Left colon (tissue), 2 donors: ENCODE measurements around the gene TMEM229B. TPM values are rescaled to one million over a fixed set of nuclear protein-coding genes. Genes with fewer than 3 reads are reported as not detected.
A peak's percentile ranks its signal among the peaks of the same experiment; 100 is the strongest.

Source experiments
- ATAC-seq: fragments of 200-7000 bp; cut with Tn5 transposase; one replicate; pipeline ENCODE4 v1.9.1; 2020; ENCODE audit warnings: mild to moderate bottlenecking, moderate library complexity
- DNase-seq, 2 donors: peaks; one replicate each; pipeline ENCODE4 v3.0.0-alpha.2; 2020
- intact Hi-C, 2 donors: fragments of 100-400 bp; cut with DNase I in 1 of 2; cut with micrococcal nuclease in 1 of 2; formaldehyde crosslinking; loops; one replicate each; pipeline versions ENCODE4 v1.11.2 to v1.14.0; 2022; cut with DNase I, micrococcal nuclease
- microRNA-seq, 2 donors: library from miRNA; unstranded; fragments of <30 nt; microRNA quantifications; one replicate each; pipeline versions ENCODE4 v1.1.0 to v1.2.0, GENCODE V29; 2020
- total RNA-seq, 2 donors: library from RNA; stranded (reverse); fragmentation: NEBNext Ultra II Directional; extraction: Animal tissue kit (Norgen Biotek cat#: 25700); gene quantifications; one replicate each; pipeline ENCODE4 v1.2.1, GENCODE V29; 2021
- donor health status: DM: no; HTN: no; CAD: no.
- donor health status: DM: yes; HTN: yes; CAD: no.

Gene TMEM229B
- total RNA-seq, 2 donors from 2014 or later, result 5.0 to 10.3 TPM

- intact Hi-C loops, result no loop called here
- DNase-seq (peak; percentile 44 to 49), ATAC-seq (peak; percentile 84)
These were observed 48.0 kb downstream of the TMEM229B start for GRCh38 chr14:67440513-67440912.

- DNase-seq, result no peak
- intact Hi-C loops, result no loop called here
- no peak for ATAC-seq
These were observed 49.6 kb downstream of the TMEM229B start for GRCh38 chr14:67438969-67439368.

- intact Hi-C loops, result no loop called here
- DNase-seq (peak in 1 of 2 donors; percentile 25), ATAC-seq (peak; percentile 19)
These were observed 52.3 kb downstream of the TMEM229B start for GRCh38 chr14:67436006-67436866.

DNA sequence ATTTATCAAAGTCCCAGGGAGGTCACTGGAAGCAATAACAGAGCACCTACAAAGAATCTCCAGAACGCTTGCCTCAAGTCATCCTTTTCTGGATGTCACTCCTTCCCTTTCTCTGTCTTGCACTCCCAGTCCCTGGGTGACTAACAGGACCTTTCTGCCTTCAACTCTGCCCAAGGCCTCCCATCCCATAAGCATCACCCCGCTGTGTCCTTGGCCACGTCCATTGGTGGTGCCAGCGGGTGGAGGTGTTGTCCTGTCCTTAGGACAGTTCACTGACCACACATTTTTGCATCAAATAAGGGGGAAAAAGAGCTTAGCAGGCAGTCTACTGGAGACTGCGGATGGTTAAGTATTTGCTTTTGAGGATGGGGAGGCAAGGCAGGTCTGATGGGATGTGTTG is 52.9 kb downstream of the TMEM229B start:
- no peak for DNase-seq
- intact Hi-C loops, result no loop called here
- no peak for ATAC-seq

- DNase-seq, result no peak
These were observed 56.4 kb downstream of the TMEM229B start for GRCh38 chr14:67432050-67432564.

DNA sequence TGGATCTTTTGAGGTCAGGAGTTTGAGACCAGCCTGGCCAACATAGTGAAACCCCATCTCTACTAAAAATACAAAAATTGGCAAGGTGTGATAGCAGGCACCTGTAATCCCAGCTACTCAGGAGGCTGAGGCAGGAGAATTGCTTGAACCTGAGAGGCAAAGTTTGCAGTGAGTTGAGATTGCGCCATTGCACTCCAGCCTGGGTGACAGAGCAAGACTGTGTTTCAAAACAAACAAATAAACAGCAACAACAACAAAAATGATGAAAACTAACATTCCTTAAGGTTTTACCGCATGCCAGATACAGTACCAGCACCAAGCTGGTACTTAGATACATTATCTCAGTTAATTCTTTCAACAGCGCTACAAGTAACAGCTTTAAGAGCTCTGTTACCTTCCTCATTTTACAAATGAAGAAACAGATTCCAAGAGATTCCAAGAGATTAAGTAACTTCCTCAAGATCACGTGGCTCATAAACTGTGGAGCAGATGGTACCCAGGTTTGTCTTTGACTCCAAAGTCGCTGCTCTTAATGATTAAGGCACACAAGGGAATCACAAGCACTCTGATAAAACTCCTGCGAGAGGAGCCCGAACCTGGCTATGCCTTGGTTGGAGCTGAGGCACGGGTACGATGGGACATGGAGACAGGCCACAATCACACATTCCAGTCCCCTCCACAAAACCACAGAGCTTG is 58.9 kb downstream of the TMEM229B start:
- DNase-seq (no peak), ATAC-seq (no peak)
- intact Hi-C loops, result loop anchor here in 1 of 2 donors (2.0 kb wide), 1 partner anchor 139 kb away; no protein-coding TSS in a partner anchor

More at GRCh38 chr14:67432050-67432564, 56.4 kb downstream of the TMEM229B start:
- ATAC-seq, result no peak
- intact Hi-C loops, result no loop called here

- DNase-seq (peak; percentile 41 to 42), ATAC-seq (peak; percentile 82)
- intact Hi-C loops, result no loop called here
These were observed 60.0 kb downstream of the TMEM229B start for GRCh38 chr14:67428501-67429031.

DNA sequence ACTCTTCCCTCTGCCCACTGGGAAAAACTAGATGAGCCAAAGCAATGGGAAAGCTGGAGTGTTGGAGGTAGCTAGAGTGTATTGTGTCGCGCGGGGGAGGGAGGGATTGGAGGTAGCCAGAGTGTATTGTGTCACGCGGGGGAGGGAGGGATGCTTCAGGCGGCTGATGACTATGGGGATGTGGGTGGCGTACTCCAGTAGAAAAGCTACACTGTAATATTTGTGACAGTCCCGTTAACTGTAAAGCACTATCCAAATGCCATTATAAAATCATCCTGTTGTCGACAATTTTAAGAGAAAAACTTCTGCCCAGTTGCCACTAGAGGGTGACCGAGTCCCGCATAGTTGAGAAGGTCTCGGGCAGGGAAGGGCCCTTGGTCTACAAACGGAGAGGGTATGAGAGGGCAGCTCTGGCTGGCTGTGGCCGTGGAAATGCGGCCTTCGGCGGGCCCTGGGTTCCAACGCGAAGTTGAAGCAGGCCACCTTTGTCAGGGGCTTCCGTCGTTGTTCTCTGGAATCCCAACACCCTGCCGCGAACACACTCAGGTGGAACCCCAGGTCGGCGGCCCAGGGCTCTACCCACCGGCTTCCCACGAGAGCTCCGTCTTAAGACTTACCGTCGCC is 61.4 kb downstream of the TMEM229B start:
- intact Hi-C loops, result no loop called here
- ATAC-seq, result peak; percentile 84
- peak; percentile 72 to 76 for DNase-seq

- DNase-seq (no peak), ATAC-seq (no peak)
- intact Hi-C loops, result no loop called here
These were observed 62.4 kb downstream of the TMEM229B start for GRCh38 chr14:67426161-67426560.

DNA sequence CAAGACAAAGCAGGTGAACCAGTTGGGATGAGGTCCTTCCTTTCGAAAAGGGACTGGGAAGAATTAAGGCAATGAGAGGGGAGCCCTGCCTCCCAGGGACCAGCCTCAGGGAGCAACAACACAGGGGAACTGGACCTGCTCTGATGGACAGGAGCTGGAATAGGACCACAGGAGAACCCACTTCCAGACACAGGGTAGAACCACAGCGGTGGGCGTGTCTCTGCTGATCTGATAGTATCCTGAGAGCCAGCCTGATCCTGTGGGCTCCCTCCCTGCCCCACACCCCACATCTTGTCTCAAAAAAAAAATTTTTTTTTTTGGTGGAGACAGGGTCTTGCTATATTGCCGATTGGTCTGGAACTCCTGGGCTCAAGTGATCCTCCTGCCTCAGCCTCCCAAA is 62.9 kb downstream of the TMEM229B start:
- no peak for DNase-seq
- ATAC-seq, result no peak
- intact Hi-C loops, result no loop called here

- ATAC-seq (no peak), DNase-seq (no peak)
- intact Hi-C loops, result no loop called here
These were observed 64.0 kb downstream of the TMEM229B start for GRCh38 chr14:67424539-67424938.

DNA sequence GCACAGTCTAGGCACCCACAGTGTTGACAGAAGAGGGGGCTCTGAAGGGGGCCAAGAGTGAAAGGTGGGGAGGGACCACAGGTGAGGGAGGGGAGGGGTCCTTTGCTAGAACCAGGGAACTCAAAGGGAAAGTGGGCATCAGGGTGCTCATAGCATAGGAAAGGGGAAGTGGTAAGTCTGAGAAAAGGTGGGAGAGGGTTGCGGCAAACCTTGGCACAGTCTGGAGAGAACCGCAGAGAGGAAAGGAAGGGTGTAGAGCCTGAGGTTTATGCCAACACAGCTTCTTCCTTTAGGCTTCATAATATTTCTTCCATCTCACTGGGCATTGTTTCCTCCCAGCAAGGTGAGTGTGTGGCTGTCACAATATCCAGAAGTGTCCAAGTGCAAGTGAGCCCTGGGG is 65.1 kb downstream of the TMEM229B start:
- intact Hi-C loops, result no loop called here
- no peak for DNase-seq
- ATAC-seq, result no peak

GRCh38 chr14:67421356-67422224 is 66.9 kb downstream of the TMEM229B start:
- intact Hi-C loops, result no loop called here
- DNase-seq (no peak), ATAC-seq (no peak)

Small RNAs within 50 kb of the gene (microRNA-seq; reads per million reads assigned to microRNA genes)
- gene MIR5694, result 0 reads per million in 2 donors

Other genes starting within 250 kb of the TMEM229B start
- gene PALS1, start 247.3 kb downstream of the TMEM229B start, total RNA-seq, result 10 to 100 TPM; 30.6 to 52.3 TPM
- 10 to 100 TPM; 80.3 to 91.2 TPM for gene ATP6V1D, start 128.9 kb downstream of the TMEM229B start, total RNA-seq
- gene EIF2S1, start 128.4 kb downstream of the TMEM229B start, total RNA-seq, result 10 to 100 TPM; 58.1 to 66.2 TPM
- 10 to 100 TPM; 41.7 to 52.2 TPM for gene PLEK2, start 76.6 kb downstream of the TMEM229B start, total RNA-seq
- gene PLEKHH1, start 44.6 kb upstream of the TMEM229B start, total RNA-seq, result 10 to 100 TPM; 54.0 to 63.2 TPM
- gene PIGH, start 111.5 kb upstream of the TMEM229B start, total RNA-seq, result 10 to 100 TPM; 14.0 to 14.3 TPM
- gene ARG2, start 131.2 kb upstream of the TMEM229B start, total RNA-seq, result 10 to 100 TPM in 1 of 2 donors, under 1 TPM in 1; 0.85 to 18.1 TPM
- 100 to 1,000 TPM; 120 to 135 TPM for gene VTI1B, start 185.9 kb upstream of the TMEM229B start, total RNA-seq
- 10 to 100 TPM; 40.6 to 48.1 TPM for gene RDH11, start 207.0 kb upstream of the TMEM229B start, total RNA-seq
- not detected for gene RDH12, start 213.2 kb upstream of the TMEM229B start, total RNA-seq